Measurements from ENCODE around the gene LRRC39. TPM values are rescaled to one million over a fixed set of nuclear protein-coding genes. Genes with fewer than 3 reads are reported as not detected.

Gene LRRC39
- total RNA-seq, 1 donor from 2014 or later: 90.7 TPM

Other genes with a start within 250 kb of the LRRC39 start
- 9.8 TPM for gene SLC35A3, start 208.3 kb downstream of the LRRC39 start, total RNA-seq
- gene SASS6, start 45.3 kb downstream of the LRRC39 start, total RNA-seq: 1.2 TPM
- gene TRMT13, start 45.1 kb downstream of the LRRC39 start, total RNA-seq: 8.1 TPM
- 29.3 TPM for gene DBT, start 71.6 kb upstream of the LRRC39 start, total RNA-seq
- 34.4 TPM for gene RTCA, start 88.0 kb upstream of the LRRC39 start, total RNA-seq
- 4.9 TPM for gene CDC14A, start 174.2 kb upstream of the LRRC39 start, total RNA-seq